Ovary (tissue), 9 donors: ENCODE results near the gene IGF1. TPM values are rescaled to one million over a fixed set of nuclear protein-coding genes. Genes with fewer than 3 reads are reported as not detected.

Source experiments
- DNase-seq, 5 donors: peaks; one replicate each; pipeline ENCODE4 v3.0.0-alpha.2; 2019 to 2020
- H3K27ac ChIP-seq, 2 donors: fragments of 200-600 bp; one replicate each; pipeline versions ENCODE4 v1.5.1 to v1.8.0; 2019 to 2022
- H3K27me3 ChIP-seq: fragments of 200-600 bp; one replicate; pipeline ENCODE4 v1.8.0; 2022
- H3K36me3 ChIP-seq: fragments of 200-600 bp; sonication (generic); one replicate; pipeline ENCODE4 v1.5.1; 2019
- H3K4me1 ChIP-seq: one replicate; pipeline ENCODE4 v1.8.1; 2013; ENCODE audit warnings: mild to moderate bottlenecking, moderate library complexity; ENCODE audit not compliant: insufficient read depth
- H3K4me3 ChIP-seq: fragments of 200-600 bp; sonication (generic); one replicate; pipeline ENCODE4 v1.5.1; 2017
- H3K9me3 ChIP-seq, 2 donors: fragments of 200-600 bp in 1 of 2; sonication (generic) in 1 of 2; one replicate each; pipeline versions ENCODE4 v1.5.1 to v1.8.1; 2013 to 2019; ENCODE audit warnings: mild to moderate bottlenecking in 1 of 2, moderate library complexity in 1 of 2
- EP300 ChIP-seq: sonication (generic); formaldehyde crosslinking; IDR thresholded peaks from one replicate; pipeline ENCODE4 v1.6.1; 2017; ENCODE audit warnings: antibody characterized with exemption
- POLR2A ChIP-seq: fragments of 450-650 bp; IDR thresholded peaks from one replicate; pipeline ENCODE4 v1.6.1; 2017; ENCODE audit warnings: antibody characterized with exemption, mild to moderate bottlenecking, moderate library complexity
- WGBS, 3 donors: extraction: QIAGEN DNeasy Blood & Tissue Kit in 1 of 3; methylation state at CpG; one replicate each; pipeline versions ENCODE4 v1.1.5 to v1.1.7; 2013 to 2017; 5-methylcytosine and 5-hydroxymethylcytosine counted together
- intact Hi-C, 4 donors: fragments of 100-400 bp; cut with DNase I; formaldehyde crosslinking; loops; one replicate each; pipeline versions ENCODE4 v1.11.0 to v1.15.1; 2022 to 2023
- polyA plus RNA-seq, 2 donors: library from polyadenylated mRNA; stranded (reverse); fragments of 200-250 nt in 1 of 2; fragments of 350-450 nt in 1 of 2; fragmentation: Illumina TruSeq in 1 of 2; extraction: RNeasy Lipid Tissue Mini Kit (QIAGEN cat#74804) in 1 of 2; gene quantifications; one replicate each; pipeline ENCODE4 v1.2.3, GENCODE V29; 2013 to 2014
- total RNA-seq, 7 donors: library from RNA; depleted of rRNA in 2 of 7; stranded (reverse); fragments of >200 nt in 2 of 7; fragmentation: NEBNext Ultra II Directional in 3 of 7; extraction: Animal tissue kit (Norgen Biotek cat#: 25700) in 3 of 7; gene quantifications; one replicate each; pipeline versions ENCODE4 v1.1.0 to v1.2.4, GENCODE V29; 2016 to 2023
- TF ChIP-seq, protein P1 (sequence below), 3 donors: fragments of 450-650 bp in 2 of 3; fragments of 200-600 bp in 1 of 3; IDR thresholded peaks; one replicate each; pipeline versions ENCODE4 v1.5.1 to v1.8.0; 2016 to 2022; ENCODE audit warnings: antibody characterized with exemption in 3 of 3, mild to moderate bottlenecking in 1 of 3
- donor health status: DM: no; HTN: no; CAD: no; lungs with moderate emphysema.
- donor health status: DM: no; HTN: no; CAD: no.
- donor health status: Bipolar disorder and iron deficiency.
- donor health status: DM: yes; HTN: yes; CAD: no.
- donor health status: DM: no; HTN: no; CAD: no.
- donor health status: DM: yes; HTN: yes; CAD: no.

Gene IGF1
- total and polyA plus RNA-seq, 9 donors = 1.4 to 44.4 (median 9.3) TPM

DNA sequence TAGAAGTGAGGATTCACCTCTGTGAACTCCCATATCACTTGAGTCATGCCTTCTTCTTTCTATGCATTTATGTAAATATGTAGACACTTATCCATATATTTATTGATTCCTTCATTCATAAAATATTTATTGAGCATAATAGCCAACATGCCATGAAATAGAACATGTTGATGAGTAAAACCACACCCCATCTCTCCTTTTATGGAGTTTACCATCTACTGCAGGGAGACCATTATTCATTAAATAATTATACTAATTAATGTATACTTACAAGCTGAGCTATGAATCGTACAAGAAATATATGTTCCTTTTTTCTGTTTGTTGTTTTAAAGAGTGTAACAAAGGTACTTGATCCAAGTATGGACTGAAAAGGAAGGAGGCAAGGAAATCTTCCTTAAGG is 17.4 kb upstream of the IGF1 start:
- H3K9me3 ChIP-seq = no peaks in the 10 kb centered on the region
- no peaks in the 10 kb centered on the region for H3K36me3 ChIP-seq
- 87 to 94% (median 90%) methylated on average over 1 of the region's 1 CpG for WGBS, 3 donors
- H3K4me1 ChIP-seq = no peaks in the 10 kb centered on the region
- TF ChIP-seq POLR2A (no peak), EP300 (no peak)
- TF ChIP-seq, protein P1, sequence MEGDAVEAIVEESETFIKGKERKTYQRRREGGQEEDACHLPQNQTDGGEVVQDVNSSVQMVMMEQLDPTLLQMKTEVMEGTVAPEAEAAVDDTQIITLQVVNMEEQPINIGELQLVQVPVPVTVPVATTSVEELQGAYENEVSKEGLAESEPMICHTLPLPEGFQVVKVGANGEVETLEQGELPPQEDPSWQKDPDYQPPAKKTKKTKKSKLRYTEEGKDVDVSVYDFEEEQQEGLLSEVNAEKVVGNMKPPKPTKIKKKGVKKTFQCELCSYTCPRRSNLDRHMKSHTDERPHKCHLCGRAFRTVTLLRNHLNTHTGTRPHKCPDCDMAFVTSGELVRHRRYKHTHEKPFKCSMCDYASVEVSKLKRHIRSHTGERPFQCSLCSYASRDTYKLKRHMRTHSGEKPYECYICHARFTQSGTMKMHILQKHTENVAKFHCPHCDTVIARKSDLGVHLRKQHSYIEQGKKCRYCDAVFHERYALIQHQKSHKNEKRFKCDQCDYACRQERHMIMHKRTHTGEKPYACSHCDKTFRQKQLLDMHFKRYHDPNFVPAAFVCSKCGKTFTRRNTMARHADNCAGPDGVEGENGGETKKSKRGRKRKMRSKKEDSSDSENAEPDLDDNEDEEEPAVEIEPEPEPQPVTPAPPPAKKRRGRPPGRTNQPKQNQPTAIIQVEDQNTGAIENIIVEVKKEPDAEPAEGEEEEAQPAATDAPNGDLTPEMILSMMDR (IDR thresholded peaks at IDR 0.05) = no peak
- H3K27ac ChIP-seq = no peak overlapping the region
- H3K4me3 ChIP-seq = no peak overlapping the region
- intact Hi-C loops = no loop called here
- no peaks in the 10 kb centered on the region for H3K27me3 ChIP-seq
- no peak for DNase-seq

DNA sequence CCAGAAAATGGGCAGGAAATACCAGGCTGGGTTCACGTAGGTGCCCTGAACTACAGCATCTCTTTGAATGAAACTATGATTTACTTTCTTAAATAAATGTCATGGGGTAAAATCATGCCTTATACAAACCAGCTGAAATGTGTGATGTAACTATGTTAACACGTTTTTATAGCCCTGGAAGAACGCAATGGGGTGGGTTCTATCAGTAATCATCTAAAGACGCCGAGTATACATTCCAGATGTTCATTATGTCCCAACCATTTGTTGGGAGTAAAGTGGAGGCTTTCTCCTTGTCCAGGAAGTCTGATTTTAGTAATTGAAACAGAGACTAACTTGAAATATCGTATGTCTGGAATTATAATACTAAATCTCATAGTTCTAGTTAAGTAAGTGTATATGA is 16.2 kb upstream of the IGF1 start:
- no peak overlapping the region for H3K27ac ChIP-seq
- H3K9me3 ChIP-seq = no peaks in the 10 kb centered on the region
- H3K36me3 ChIP-seq = no peaks in the 10 kb centered on the region
- DNase-seq = no peak
- no peaks in the 10 kb centered on the region for H3K4me1 ChIP-seq
- 80 to 83% (median 81%) methylated on average over 6 of the region's 6 CpGs for WGBS, 3 donors
- no peaks in the 10 kb centered on the region for H3K27me3 ChIP-seq
- intact Hi-C loops = no loop called here
- H3K4me3 ChIP-seq = no peak overlapping the region
- no peak for TF ChIP-seq EP300
- TF ChIP-seq, protein P1 (IDR thresholded peaks at IDR 0.05) = no peak
- TF ChIP-seq POLR2A = no peak

DNA sequence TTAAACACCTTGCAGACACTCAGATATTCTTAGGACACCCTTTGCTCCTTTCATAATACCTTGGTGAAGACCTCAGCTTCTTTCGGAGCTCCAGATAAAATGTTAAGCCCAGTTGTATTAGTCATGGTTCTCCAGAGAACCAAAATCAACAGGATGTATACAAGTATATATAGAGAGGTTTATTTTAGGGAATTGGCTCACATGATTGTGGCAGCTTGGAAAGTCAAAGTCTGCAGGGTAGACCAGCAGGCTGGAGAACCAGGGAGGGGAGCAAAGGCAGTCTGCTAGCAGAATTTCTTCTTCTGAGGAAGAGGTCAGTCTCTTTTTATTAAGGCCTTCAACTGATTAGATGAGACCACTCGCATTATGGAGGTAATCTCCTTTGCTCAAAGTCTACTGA is 6.9 kb upstream of the IGF1 start:
- no peak overlapping the region for H3K27ac ChIP-seq
- H3K4me1 ChIP-seq = no peaks in the 10 kb centered on the region
- TF ChIP-seq POLR2A (no peak), EP300 (no peak)
- TF ChIP-seq, protein P1 (IDR thresholded peaks at IDR 0.05) = no peak
- H3K27me3 ChIP-seq = no peaks in the 10 kb centered on the region
- no peaks in the 10 kb centered on the region for H3K9me3 ChIP-seq
- intact Hi-C loops = loop anchor here in 2 of 4 donors (10.0 kb wide), 2 partner anchors 288 to 552 kb away; no protein-coding TSS in a partner anchor
- H3K36me3 ChIP-seq = no peaks in the 10 kb centered on the region
- H3K4me3 ChIP-seq = no peak overlapping the region
- WGBS, 3 donors = 89 to 96% (median 93%) methylated on average over 2 of the region's 2 CpGs
- no peak for DNase-seq

DNA sequence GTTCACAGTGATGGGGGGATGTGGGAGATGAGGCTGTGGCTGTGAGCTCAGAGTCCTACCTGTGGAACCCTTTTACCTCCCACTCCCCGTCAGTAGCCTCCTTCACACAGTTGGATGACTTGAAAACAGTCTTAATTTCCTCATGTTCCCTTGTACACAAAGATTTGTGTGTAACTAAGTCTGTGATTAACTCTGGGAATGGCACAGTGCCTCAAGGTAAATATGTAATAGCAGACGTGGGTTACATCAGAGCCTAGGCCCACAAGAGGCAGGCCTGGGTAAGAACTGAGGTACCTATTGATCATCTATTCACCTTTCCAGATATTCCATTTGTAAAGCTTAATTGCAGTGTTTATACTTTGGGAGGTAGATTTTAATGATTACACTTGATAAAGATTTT is 5.8 kb upstream of the IGF1 start:
- WGBS, 3 donors = 91 to 95% (median 94%) methylated on average over 2 of the region's 2 CpGs
- intact Hi-C loops = loop anchor here in 2 of 4 donors (10.0 kb wide), 2 partner anchors 289 to 551 kb away; no protein-coding TSS in a partner anchor

More for the DNA sequence above, 5.8 kb upstream of the IGF1 start:
- Histone ChIP-seq H3K27me3 (no peaks in the 10 kb centered on the region), H3K27ac (no peak overlapping the region), H3K36me3 (no peaks in the 10 kb centered on the region), H3K4me1 (no peaks in the 10 kb centered on the region), H3K9me3 (no peaks in the 10 kb centered on the region), H3K4me3 (no peak overlapping the region)
- TF ChIP-seq POLR2A (no peak), EP300 (no peak)
- TF ChIP-seq, protein P1 (IDR thresholded peaks at IDR 0.05) = no peak
- DNase-seq = no peak
